Transverse colon (tissue), 4 donors: ENCODE data around the gene CDK17. TPM values are rescaled to one million over a fixed set of nuclear protein-coding genes. Genes with fewer than 3 reads are reported as not detected.

Experiments
- DNase-seq: peaks from one replicate; pipeline ENCODE4 v3.0.0-alpha.2; 2019
- H3K27ac ChIP-seq, 4 donors: fragments of 200-600 bp; sonication (generic); 2 replicates each; pipeline ENCODE4 v1.5.1; 2016 to 2018; ENCODE audit warnings: inconsistent platforms in 4 of 4
- H3K27me3 ChIP-seq: fragments of 200-600 bp; sonication (generic); 2 replicates; pipeline ENCODE4 v1.5.1; 2017; ENCODE audit warnings: inconsistent platforms
- H3K36me3 ChIP-seq, 4 donors: fragments of 200-600 bp; sonication (generic); 2 replicates each; pipeline ENCODE4 v1.5.1; 2017 to 2019; ENCODE audit warnings: inconsistent platforms in 4 of 4
- H3K4me1 ChIP-seq, 4 donors: fragments of 200-600 bp; sonication (generic); 2 replicates each; pipeline ENCODE4 v1.5.1; 2017 to 2020; ENCODE audit warnings: inconsistent platforms in 4 of 4
- H3K4me3 ChIP-seq, 4 donors: fragments of 200-600 bp; sonication (generic); 1 replicate in 1 of 4; 2 replicates in 3 of 4; pipeline versions ENCODE4 v1.5.1 to v1.6.1; 2017 to 2019; ENCODE audit warnings: inconsistent platforms in 4 of 4
- H3K9me3 ChIP-seq, 2 donors: fragments of 200-600 bp; sonication (generic); 2 replicates each; pipeline ENCODE4 v1.5.1; 2017 to 2019; ENCODE audit warnings: inconsistent platforms in 2 of 2
- EP300 ChIP-seq: sonication (generic); formaldehyde crosslinking; IDR thresholded peaks from one replicate; pipeline ENCODE4 v1.6.1; 2017; ENCODE audit warnings: antibody characterized with exemption, low read depth
- POLR2A ChIP-seq: fragments of 450-650 bp; IDR thresholded peaks from one replicate; pipeline ENCODE4 v1.6.1; 2016; ENCODE audit warnings: antibody characterized with exemption, mild to moderate bottlenecking, moderate library complexity
- POLR2AphosphoS5 ChIP-seq, 3 donors: sonication (generic); formaldehyde crosslinking; IDR thresholded peaks; one replicate each; pipeline ENCODE4 v1.6.1; 2016; ENCODE audit warnings: antibody characterized with exemption in 3 of 3
- WGBS, 2 donors: methylation state at CpG; one replicate each; pipeline ENCODE4 v1.1.5; 2018; ENCODE audit warnings: low coverage in 1 of 2; 5-methylcytosine and 5-hydroxymethylcytosine counted together
- in situ Hi-C, 4 donors: fragments of 200-750 bp; cut with MboI; loops; one replicate each; pipeline versions ENCODE4 v1.15.0 to v1.15.1; 2017; ENCODE audit warnings: low sequenced_read_pairs in 3 of 4, low pct_ligation_motif_present in 1 of 4, low pct_unique_long_range_greater_than_20kb in 1 of 4
- intact Hi-C: fragments of 100-400 bp; cut with DNase I; formaldehyde crosslinking; loops from one replicate; pipeline ENCODE4 v1.15.1; 2023; ENCODE audit warnings: low total_unique reads
- total RNA-seq, 4 donors: library from RNA; depleted of rRNA; stranded (reverse); fragments of >200 nt; gene quantifications; one replicate each; pipeline ENCODE4 v1.1.0, GENCODE V29; 2016
- TF ChIP-seq, protein P1 (sequence below), 5 experiments: fragments of 200-600 bp in 3 of 5; fragments of 450-650 bp in 2 of 5; sonication (generic) in 3 of 5; IDR thresholded peaks; 1 replicate in 2 of 5; 2 replicates in 3 of 5; pipeline ENCODE4 v1.5.1; 2016 to 2017; ENCODE audit warnings: antibody characterized with exemption in 5 of 5, inconsistent platforms in 3 of 5, mild to moderate bottlenecking in 2 of 5, moderate library complexity in 1 of 5

Gene CDK17
- total RNA-seq, 4 donors from 2014 or later, result 32.5 to 81.4 (median 51.8) TPM

DNA sequence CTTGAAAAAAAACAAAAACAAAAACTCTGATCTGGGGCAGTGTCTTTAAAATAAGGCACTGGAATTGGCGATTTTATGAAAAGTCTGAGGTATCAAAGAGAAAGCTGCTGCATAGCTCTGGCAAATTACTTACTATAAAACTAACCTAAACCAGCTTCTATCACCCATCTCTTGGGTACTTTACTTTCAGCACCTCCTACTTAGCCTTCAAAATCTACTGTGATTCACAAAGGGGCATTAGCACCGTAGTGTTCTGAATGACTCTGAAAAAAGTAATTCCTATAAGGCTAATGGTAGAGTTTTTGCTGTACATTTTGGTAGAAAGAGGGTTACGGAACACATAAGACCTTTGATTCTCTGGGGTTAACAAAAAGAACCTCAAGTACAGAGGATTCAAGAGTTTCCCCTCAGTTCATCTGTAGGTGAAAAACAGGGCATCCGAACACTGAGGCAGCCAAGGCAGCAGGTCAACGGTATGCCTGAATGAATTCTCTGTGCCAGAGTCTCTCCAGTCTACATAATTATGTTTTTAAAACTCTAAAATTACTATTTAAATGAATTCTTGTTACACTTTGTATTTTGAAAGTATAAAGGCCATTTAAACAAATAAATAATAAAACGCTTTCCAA lies 104.6 kb downstream of the CDK17 start:
- H3K27me3 ChIP-seq, result no peaks in the 10 kb centered on the region
- TF ChIP-seq POLR2AphosphoS5 (IDR thresholded peaks at IDR 0.05) (no peak), EP300 (no peak), POLR2A (no peak)
- TF ChIP-seq, protein P1, sequence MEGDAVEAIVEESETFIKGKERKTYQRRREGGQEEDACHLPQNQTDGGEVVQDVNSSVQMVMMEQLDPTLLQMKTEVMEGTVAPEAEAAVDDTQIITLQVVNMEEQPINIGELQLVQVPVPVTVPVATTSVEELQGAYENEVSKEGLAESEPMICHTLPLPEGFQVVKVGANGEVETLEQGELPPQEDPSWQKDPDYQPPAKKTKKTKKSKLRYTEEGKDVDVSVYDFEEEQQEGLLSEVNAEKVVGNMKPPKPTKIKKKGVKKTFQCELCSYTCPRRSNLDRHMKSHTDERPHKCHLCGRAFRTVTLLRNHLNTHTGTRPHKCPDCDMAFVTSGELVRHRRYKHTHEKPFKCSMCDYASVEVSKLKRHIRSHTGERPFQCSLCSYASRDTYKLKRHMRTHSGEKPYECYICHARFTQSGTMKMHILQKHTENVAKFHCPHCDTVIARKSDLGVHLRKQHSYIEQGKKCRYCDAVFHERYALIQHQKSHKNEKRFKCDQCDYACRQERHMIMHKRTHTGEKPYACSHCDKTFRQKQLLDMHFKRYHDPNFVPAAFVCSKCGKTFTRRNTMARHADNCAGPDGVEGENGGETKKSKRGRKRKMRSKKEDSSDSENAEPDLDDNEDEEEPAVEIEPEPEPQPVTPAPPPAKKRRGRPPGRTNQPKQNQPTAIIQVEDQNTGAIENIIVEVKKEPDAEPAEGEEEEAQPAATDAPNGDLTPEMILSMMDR (IDR thresholded peaks at IDR 0.05), result no peak
- WGBS, 2 donors, result 90 to 92% methylated on average over 6 of the region's 6 CpGs
- in situ Hi-C loops, result no loop called here
- H3K27ac ChIP-seq, result no peak overlapping the region
- peaks cover 0 to 23% (median 5%) of the 10 kb centered on the region in 4 donors for H3K36me3 ChIP-seq
- DNase-seq, result no peak
- no peak overlapping the region for H3K4me3 ChIP-seq
- intact Hi-C loops, result no loop called here
- H3K9me3 ChIP-seq, result no peaks in the 10 kb centered on the region
- peaks cover 0 to 7% (median 0%) of the 10 kb centered on the region in 4 donors for H3K4me1 ChIP-seq

DNA sequence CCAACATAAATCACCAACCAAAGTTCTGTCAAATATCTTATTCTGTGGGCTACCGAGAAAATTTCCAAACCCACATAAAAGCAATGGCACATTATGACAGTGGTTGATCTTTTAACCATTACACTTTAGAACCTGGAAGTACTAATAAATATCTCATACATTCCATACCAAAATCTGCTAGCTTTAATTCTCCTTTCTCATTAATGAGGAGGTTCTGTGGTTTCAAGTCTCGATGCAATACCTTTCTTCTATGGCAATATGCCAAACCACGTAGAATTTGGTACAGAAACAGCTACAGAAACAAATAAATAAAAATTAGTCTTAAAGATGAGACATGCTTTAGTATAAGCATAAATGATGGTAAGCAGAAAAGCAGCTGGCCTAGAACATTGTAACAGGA lies 105.4 kb downstream of the CDK17 start:
- intact Hi-C loops, result no loop called here
- no peaks in the 10 kb centered on the region for H3K9me3 ChIP-seq

DNA sequence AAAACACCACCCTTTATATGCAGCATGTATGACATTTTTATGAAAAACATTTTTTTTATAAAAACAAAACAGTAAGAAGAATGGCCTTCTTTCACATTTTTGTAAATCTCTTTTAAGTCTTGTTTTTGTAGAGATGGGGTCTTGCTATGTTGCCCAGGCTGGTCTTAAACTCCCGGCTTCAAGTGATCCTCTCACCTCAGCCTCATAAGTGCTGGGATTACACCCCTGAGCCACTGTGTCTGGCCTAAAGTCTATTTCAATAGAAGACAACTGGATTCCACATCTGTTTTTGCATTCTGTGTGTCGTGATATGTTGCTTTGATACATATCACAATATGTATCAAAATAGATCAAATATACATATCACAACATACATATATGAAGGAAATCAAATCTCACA lies 107.1 kb downstream of the CDK17 start:
- WGBS, 2 donors, result 94 to 99% methylated on average over 2 of the region's 2 CpGs
- in situ Hi-C loops, result no loop called here
- no peak overlapping the region for H3K4me3 ChIP-seq

More for the DNA sequence above, 105.4 kb downstream of the CDK17 start:
- TF ChIP-seq POLR2A, result no peak
- TF ChIP-seq EP300, result no peak
- no peak for TF ChIP-seq POLR2AphosphoS5 (IDR thresholded peaks at IDR 0.05)
- TF ChIP-seq, protein P1 (IDR thresholded peaks at IDR 0.05), result no peak
- Histone ChIP-seq H3K27ac (no peak overlapping the region), H3K27me3 (no peaks in the 10 kb centered on the region), H3K4me3 (no peak overlapping the region), H3K4me1 (peaks cover 0 to 7% (median 0%) of the 10 kb centered on the region in 4 donors), H3K36me3 (peaks cover 0 to 23% (median 4%) of the 10 kb centered on the region in 4 donors)
- in situ Hi-C loops, result no loop called here
- DNase-seq, result no peak
- WGBS, 2 donors, result 49 to 65% methylated on average over 2 to 3 of the region's 3 CpGs

DNA sequence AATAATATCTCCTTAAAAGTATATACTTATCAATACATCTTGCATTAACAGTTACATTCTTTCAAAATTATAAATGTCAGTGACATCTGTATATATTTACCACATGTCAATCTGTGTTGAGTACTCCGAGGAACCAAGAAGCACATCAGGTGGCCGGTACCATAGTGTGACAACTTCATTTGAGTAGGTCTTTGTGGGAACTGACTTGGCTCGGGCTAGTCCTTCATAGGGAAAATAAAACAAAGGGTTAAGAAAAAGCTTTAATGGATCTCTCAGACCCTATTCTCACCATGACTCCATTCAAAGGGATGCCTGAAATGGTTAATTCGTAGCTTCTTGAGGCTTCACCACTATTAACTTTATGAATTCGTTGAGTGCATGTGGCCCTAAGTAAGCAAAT lies 111.2 kb downstream of the CDK17 start:
- 74 to 95% methylated on average over 3 to 5 of the region's 5 CpGs for WGBS, 2 donors
- in situ Hi-C loops (no loop called here), intact Hi-C loops (no loop called here)
- Histone ChIP-seq H3K4me1 (no peaks in the 10 kb centered on the region), H3K27ac (no peak overlapping the region), H3K9me3 (no peaks in the 10 kb centered on the region), H3K4me3 (no peak overlapping the region), H3K27me3 (no peaks in the 10 kb centered on the region), H3K36me3 (peaks cover 0 to 60% (median 18%) of the 10 kb centered on the region in 4 donors)
- TF ChIP-seq POLR2A (no peak), POLR2AphosphoS5 (IDR thresholded peaks at IDR 0.05) (no peak), EP300 (no peak)
- TF ChIP-seq, protein P1 (IDR thresholded peaks at IDR 0.05), result no peak
- no peak for DNase-seq

More for the DNA sequence above, 107.1 kb downstream of the CDK17 start:
- TF ChIP-seq EP300, result no peak
- no peak for TF ChIP-seq POLR2A
- no peak for TF ChIP-seq POLR2AphosphoS5 (IDR thresholded peaks at IDR 0.05)
- TF ChIP-seq, protein P1 (IDR thresholded peaks at IDR 0.05), result no peak
- intact Hi-C loops, result no loop called here
- no peaks in the 10 kb centered on the region for H3K9me3 ChIP-seq
- H3K36me3 ChIP-seq, result peaks cover 0 to 26% (median 1%) of the 10 kb centered on the region in 4 donors
- H3K27me3 ChIP-seq, result no peaks in the 10 kb centered on the region
- H3K27ac ChIP-seq, result no peak overlapping the region
- peaks cover 0 to 7% (median 0%) of the 10 kb centered on the region in 4 donors for H3K4me1 ChIP-seq
- DNase-seq, result no peak
